Immature natural killer cell (primary cell): Measurements from ENCODE around the gene TBC1D22A. TPM values are rescaled to one million over a fixed set of nuclear protein-coding genes. Genes with fewer than 3 reads are reported as not detected.
A peak's percentile ranks its signal among the peaks of the same experiment; 100 is the strongest.

Experiments
- DNase-seq, 3 donors: peaks; one replicate each; pipeline ENCODE4 v3.0.0; 2022; ENCODE audit warnings: mixed read lengths in 1 of 3
- H3K27ac Mint-ChIP-seq, 6 donors: one replicate each; pipeline ENCODE4 v1.8.0; 2020; ENCODE audit warnings: mixed read lengths in 6 of 6, mild to moderate bottlenecking in 5 of 6, inconsistent platforms in 4 of 6, moderate library complexity in 3 of 6
- H3K27me3 Mint-ChIP-seq, 3 donors: one replicate each; pipeline ENCODE4 v1.8.0; 2020 to 2021; ENCODE audit warnings: low read depth in 3 of 3, mild to moderate bottlenecking in 3 of 3, mixed read lengths in 3 of 3, moderate library complexity in 3 of 3, inconsistent platforms in 1 of 3
- H3K36me3 Mint-ChIP-seq, 3 donors: one replicate each; pipeline ENCODE4 v1.8.0; 2020; ENCODE audit warnings: mixed read lengths in 3 of 3, inconsistent platforms in 2 of 3, mild to moderate bottlenecking in 2 of 3
- H3K4me1 Mint-ChIP-seq, 2 donors: one replicate each; pipeline ENCODE4 v1.8.0; 2020; ENCODE audit warnings: inconsistent platforms in 2 of 2, mild to moderate bottlenecking in 2 of 2, mixed read lengths in 2 of 2, moderate library complexity in 1 of 2
- H3K4me3 Mint-ChIP-seq, 5 donors: one replicate each; pipeline ENCODE4 v1.8.0; 2020; ENCODE audit warnings: mild to moderate bottlenecking in 5 of 5, mixed read lengths in 5 of 5, inconsistent platforms in 3 of 5, moderate library complexity in 3 of 5
- H3K9me3 Mint-ChIP-seq, 6 donors: one replicate each; pipeline ENCODE4 v1.8.0; 2020; ENCODE audit warnings: mild to moderate bottlenecking in 6 of 6, mixed read lengths in 6 of 6, inconsistent platforms in 4 of 6, moderate library complexity in 3 of 6
- polyA plus RNA-seq, 3 donors: library from polyadenylated mRNA; unstranded; fragments of 300-500 nt; fragmentation: Illumina TruSeq; gene quantifications; one replicate each; pipeline ENCODE4 v1.2.3, GENCODE V29; 2021

Gene TBC1D22A
- polyA plus RNA-seq, 3 donors from 2014 or later: 20.6 to 28.0 (median 24.0) TPM

DNA sequence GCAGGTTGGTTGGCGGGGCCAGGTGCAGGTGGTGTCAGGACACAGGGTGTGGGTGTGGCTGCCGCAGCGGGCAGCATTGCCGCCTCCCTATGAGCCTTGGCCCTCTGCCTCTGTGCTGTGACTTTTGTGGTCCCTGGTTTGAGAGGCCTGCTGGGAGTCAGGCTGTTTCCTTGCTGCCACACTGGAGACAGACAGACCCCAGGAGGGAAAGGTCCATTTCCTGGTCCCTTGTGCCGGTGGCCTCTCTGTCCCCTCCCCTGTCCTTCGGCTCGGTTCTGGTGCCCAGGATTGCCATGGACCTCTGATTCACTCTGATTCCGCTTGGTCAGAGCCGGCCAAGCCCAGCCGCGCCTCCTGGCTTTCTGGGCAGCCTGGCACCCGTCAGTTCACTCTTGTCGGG is 196.9 kb downstream of the TBC1D22A start:
- H3K4me3 Mint-ChIP-seq: no peak overlapping the region
- peaks cover 0 to 6% (median 3%) of the 10 kb centered on the region in 3 donors for H3K27me3 Mint-ChIP-seq
- DNase-seq: no peak
- no peaks in the 10 kb centered on the region for H3K9me3 Mint-ChIP-seq
- H3K36me3 Mint-ChIP-seq: peaks cover 0 to 2% (median 0%) of the 10 kb centered on the region in 3 donors
- H3K27ac Mint-ChIP-seq: no peak overlapping the region
- H3K4me1 Mint-ChIP-seq: peaks cover 30 to 48% of the 10 kb centered on the region in 2 donors

DNA sequence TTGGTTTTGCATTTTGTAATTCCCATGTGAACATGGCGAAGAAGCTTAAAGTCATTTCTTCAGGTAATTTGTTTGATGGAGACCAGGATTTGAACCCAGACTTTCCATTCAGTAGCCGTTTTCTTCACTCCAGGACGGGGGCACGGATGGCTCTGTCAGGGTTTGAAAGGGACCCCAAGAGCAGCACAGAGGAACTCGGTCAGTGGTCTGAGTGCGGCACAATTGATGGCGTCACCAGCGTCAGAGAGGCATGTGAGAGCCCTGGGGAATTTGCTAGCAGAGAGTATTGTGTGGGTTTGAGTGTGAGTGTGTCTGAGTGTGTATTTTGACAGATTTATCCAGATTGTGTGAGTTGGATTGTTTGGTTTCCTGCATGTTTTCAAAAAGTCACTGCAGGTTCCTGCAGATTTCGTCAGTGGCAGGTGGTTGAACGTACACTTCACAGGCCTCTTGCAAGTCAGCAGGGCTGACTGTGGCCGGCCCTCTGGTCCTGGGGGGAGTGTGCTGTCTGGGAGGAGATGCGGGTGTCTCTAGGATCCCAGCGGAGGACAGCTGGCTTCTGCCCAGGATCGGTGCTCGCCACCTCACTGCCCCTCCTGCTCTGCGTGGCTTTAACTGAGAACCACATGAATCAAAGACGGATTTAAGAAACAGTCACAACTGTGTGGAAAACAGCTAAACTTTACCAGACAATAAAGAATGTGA is 199.3 kb downstream of the TBC1D22A start:
- no peak for DNase-seq
- Mint-ChIP-seq H3K4me3 (no peak overlapping the region), H3K27me3 (peaks cover 0 to 3% (median 2%) of the 10 kb centered on the region in 3 donors)

DNA sequence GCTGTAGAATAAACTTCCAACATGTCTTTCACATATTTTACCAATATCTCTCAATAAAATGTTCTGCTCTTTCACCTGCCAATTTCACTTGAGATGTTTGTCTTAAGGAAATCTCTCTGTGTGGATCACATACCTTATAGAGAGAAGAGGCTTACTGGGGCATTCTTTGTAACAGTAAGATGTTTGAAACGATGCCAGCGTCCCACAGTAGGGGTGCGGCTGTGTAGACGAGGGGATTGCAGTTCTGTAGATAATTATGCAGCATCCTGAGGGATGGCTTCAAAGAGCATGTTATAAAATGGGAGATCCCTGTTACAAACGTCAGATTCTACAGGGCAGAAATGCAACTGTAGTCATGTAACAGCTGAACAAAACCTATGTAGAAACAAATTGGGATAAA is 200.0 kb downstream of the TBC1D22A start:
- no peaks in the 10 kb centered on the region for H3K9me3 Mint-ChIP-seq

More for the DNA sequence above, 199.3 kb downstream of the TBC1D22A start:
- Mint-ChIP-seq H3K9me3 (no peaks in the 10 kb centered on the region), H3K36me3 (peaks cover 0 to 2% (median 0%) of the 10 kb centered on the region in 3 donors), H3K27ac (peak overlapping the region in 1 of 6 donors; percentile 8), H3K4me1 (peaks cover 20 to 42% of the 10 kb centered on the region in 2 donors)

DNA sequence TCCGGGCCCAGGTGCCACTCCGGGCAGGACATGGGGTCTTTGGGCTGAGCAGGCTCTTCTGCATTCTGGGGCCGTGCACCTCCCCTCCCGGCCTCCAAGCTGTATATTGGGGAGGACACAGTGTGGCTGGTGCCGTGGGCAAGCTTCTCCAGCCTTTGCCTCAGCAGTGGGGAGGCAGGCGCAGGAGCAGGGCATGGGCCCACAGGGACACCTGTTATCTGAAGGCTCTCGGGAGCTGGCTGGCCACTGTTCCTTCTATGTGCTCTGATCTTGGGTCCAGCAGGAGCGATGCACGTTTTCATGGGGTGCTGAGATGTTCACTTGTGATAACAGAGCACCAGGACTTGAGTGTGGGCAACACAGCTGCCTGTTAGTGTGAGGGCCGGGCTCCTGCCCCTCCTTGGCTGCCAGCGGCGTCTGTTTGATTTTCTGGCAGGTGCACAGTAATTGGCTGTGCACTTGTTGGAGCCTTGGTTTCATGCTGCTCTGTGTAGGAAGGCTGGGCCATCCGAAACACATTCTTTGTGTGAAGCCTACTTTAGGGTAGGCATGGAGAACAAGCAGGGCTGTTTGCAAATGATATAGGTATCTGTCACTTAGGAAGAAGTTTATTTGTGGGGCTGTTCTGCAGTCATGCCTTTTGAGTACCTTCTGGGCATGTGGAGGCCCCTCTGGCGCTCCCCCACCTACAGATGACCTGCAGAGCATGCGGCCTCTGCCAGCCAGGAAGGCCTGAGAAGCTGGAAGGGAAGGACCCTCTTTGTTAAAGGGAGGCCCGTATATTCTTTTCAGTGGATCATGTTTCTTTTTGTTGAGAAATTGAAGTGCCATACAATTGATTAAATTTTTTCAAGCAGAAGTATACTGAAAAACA is 201.5 kb downstream of the TBC1D22A start:
- H3K4me3 Mint-ChIP-seq: no peak overlapping the region

More for the DNA sequence above, 200.0 kb downstream of the TBC1D22A start:
- Mint-ChIP-seq H3K36me3 (no peaks in the 10 kb centered on the region), H3K27ac (peak overlapping the region in 2 of 6 donors; percentile 0 to 58), H3K27me3 (peaks cover 0 to 3% (median 0%) of the 10 kb centered on the region in 3 donors), H3K4me1 (peaks cover 19 to 38% of the 10 kb centered on the region in 2 donors), H3K4me3 (no peak overlapping the region)
- DNase-seq: no peak

DNA sequence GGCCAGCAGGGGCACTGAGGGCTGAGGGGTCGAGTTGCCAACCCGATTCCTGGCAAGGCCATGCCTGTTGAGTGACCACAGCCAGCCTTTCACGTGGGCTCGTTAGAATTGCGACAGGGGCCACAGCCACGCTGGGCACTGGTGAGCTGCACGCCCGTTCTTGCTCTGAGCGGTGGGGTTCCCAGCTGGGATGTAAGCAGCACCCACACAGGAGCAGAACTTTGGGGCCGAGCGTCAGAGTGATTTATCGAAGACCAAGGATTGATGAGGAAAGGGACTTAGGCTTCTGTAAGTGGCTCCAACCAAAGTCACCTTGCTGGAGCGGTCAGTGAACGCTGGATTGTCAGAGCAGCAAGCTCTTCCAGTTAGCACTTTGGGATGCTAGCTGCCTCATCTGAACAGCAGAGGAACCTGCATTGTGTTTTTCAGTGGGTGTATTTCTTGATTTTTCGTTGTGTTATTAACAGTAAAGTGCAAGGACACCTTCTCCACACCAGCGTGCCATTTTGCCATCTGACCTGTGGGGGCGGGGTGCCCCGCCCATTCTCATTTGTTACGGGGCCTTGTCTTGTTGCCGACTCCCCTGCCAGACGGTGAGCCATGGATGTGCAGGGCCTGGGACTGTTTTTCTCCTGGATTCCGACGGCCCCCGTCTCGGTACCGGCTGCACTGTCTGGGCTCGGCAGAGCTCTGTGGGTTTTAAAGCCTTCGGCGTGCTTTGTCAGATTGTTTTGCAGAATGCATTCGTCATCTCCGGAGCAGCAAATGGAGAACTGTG is 202.5 kb downstream of the TBC1D22A start:
- Mint-ChIP-seq H3K4me1 (peaks cover 26 to 53% of the 10 kb centered on the region in 2 donors), H3K27me3 (no peaks in the 10 kb centered on the region), H3K9me3 (no peaks in the 10 kb centered on the region), H3K36me3 (no peaks in the 10 kb centered on the region), H3K4me3 (no peak overlapping the region), H3K27ac (no peak overlapping the region)
- no peak for DNase-seq

More for the DNA sequence above, 201.5 kb downstream of the TBC1D22A start:
- H3K27me3 Mint-ChIP-seq: no peaks in the 10 kb centered on the region
- no peak for DNase-seq
- H3K4me1 Mint-ChIP-seq: peaks cover 20 to 42% of the 10 kb centered on the region in 2 donors
- no peaks in the 10 kb centered on the region for H3K9me3 Mint-ChIP-seq
- H3K36me3 Mint-ChIP-seq: no peaks in the 10 kb centered on the region
- peak overlapping the region in 1 of 6 donors; percentile 7 for H3K27ac Mint-ChIP-seq

DNA sequence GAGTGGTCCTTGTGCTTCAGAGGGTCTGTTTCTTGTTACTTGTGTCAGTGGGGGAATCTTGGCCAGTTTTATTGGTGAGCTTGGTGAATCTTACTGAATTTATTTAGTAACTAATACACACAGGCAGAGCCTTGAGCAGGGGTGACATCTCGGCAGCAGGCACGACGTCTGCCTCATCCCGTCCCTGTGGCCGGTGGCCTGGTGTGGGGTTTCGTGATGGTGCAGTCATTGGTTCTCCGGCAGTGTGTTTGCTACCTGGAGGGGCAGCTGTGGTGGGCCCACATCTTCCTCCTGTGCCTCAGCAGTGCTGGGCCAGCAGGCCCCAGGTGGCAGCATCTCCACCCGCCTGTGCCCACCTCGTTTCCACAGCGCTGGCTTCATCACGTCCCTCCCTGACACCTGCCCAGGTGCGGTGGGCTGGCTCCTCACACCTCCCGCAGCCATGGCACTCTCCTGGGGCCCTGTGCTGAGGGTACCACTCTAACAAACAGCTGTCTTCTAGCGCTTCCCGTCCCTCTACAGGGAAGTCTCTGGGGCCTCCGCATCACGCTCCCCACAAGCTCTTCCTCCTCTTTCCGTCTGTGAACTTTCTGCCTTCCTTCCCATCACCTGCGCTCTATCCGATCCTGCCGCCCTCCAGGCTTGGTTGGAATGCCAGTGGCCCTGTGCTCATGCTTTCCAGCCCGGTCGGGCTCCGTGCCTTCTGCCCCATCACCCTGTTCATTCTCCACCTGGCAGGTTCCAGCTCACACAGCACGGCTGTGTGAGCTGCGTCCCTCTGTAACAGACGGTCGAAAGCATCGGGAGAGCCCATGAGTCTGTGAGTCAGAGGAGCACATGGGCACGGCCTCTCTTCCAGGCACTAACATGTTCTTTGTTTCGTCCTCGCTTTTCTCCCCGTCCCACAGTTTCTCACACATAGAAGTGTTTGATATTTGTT is 203.4 kb downstream of the TBC1D22A start:
- Mint-ChIP-seq H3K27ac (no peak overlapping the region), H3K27me3 (no peaks in the 10 kb centered on the region), H3K4me1 (peaks cover 34 to 62% of the 10 kb centered on the region in 2 donors), H3K9me3 (no peaks in the 10 kb centered on the region), H3K4me3 (no peak overlapping the region), H3K36me3 (peaks cover 0 to 3% (median 0%) of the 10 kb centered on the region in 3 donors)
- no peak for DNase-seq

DNA sequence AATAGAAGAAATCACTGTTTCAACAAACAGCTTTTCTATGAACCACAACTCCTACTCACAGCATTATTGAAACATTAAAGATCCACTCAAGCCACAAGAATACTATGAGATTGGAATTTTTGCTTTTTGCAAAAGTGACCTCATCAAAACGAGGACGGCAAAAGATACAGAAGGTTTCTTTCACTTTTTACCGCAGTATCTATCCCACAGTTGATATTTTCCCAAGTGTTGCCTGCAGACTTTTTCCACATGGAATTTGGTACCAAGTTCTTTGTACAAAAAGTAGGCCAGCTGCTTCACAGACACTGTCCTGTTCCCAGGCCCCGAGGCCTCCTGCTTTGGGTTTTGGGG is 204.0 kb downstream of the TBC1D22A start:
- no peak for DNase-seq
- H3K27me3 Mint-ChIP-seq: no peaks in the 10 kb centered on the region
- H3K4me1 Mint-ChIP-seq: peaks cover 33 to 59% of the 10 kb centered on the region in 2 donors
- H3K36me3 Mint-ChIP-seq: peaks cover 0 to 3% (median 0%) of the 10 kb centered on the region in 3 donors
- no peak overlapping the region for H3K27ac Mint-ChIP-seq
- no peaks in the 10 kb centered on the region for H3K9me3 Mint-ChIP-seq
- no peak overlapping the region for H3K4me3 Mint-ChIP-seq

DNA sequence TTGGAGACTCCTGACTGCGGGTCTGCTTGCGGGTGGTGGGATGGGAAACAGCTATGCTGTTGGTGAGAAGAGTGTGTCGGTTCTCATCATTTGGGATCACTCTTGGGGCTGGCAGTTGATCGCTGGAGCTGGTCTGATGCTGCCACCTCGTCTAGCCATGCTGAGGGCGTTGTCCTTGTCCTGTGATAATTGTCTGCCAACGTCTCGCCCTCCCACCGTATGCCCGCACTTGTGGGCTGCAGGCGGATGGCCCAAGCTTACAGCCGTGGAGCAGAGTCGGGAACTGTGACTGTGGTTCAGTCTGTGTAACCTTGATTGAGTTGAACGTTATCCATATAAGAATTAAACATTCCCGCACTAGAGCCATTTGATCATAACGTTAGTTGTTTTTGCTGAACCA is 204.4 kb downstream of the TBC1D22A start:
- Mint-ChIP-seq H3K36me3 (peaks cover 0 to 3% (median 0%) of the 10 kb centered on the region in 3 donors), H3K4me1 (peaks cover 31 to 56% of the 10 kb centered on the region in 2 donors), H3K4me3 (no peak overlapping the region), H3K27me3 (no peaks in the 10 kb centered on the region), H3K9me3 (no peaks in the 10 kb centered on the region), H3K27ac (no peak overlapping the region)
- no peak for DNase-seq

DNA sequence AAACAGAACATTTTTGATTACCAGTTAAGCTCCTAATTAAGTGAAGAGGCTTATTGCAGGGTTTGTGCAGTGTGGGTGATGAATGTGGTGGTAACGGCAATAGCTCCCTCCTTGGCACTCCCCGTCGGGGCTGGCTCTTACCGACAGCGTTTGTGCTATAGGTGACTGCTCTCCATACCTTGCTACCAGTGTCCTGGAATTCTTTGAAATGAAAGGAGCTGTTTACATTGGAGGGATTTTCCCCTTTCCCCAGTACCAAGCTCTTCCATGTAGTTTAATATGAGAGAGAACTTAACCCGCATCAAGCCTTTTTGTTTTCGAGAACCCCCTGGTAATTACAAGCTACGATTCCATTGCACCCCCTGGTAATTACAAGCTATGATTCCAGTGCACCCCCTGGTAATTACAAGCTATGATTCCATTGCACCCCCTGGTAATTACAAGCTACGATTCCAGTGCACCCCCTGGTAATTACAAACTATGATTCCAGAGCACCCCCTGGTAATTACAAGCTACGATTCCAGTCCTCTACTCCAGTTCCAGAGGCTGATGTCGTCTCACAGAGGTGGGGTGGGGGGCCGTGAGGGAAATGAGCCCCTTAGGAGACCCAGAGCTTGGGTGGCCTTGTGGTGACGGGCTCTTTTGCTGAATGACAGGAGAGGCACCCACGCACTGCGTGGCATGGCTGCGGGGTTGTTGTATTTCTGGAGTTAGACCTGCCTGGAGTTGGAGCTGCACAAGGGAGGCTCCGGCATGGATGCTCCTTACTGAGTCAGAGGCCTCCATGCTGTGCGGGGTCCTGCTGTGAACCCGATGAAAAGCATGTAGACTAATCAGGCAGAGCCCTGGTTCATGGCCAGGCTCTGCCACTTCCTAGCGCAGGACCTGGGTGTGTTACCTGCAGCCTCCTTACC is 205.3 kb downstream of the TBC1D22A start:
- Mint-ChIP-seq H3K36me3 (peaks cover 0 to 3% (median 0%) of the 10 kb centered on the region in 3 donors), H3K27ac (no peak overlapping the region), H3K9me3 (no peaks in the 10 kb centered on the region), H3K4me1 (peaks cover 27 to 47% of the 10 kb centered on the region in 2 donors), H3K27me3 (peaks cover 0 to 3% (median 0%) of the 10 kb centered on the region in 3 donors), H3K4me3 (no peak overlapping the region)
- DNase-seq: no peak

DNA sequence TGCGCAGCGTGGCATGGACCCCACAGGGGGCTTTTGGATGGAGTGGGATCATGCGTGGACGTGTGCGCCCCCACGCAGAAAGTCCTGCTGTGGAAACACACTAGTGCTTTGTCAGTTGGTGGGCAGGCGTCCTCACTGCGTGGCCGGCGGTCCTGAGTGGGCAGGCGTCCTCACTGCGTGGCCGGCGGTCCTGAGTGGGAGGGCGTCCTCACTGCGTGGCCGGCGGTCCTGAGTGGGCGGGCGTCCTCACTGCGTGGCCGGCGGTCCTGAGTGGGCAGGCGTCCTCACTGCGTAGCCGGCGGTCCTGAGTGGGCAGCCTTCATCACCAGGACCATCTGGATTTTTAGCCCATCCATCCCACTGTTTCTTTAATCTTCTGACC is 205.9 kb downstream of the TBC1D22A start:
- Mint-ChIP-seq H3K27ac (no peak overlapping the region), H3K27me3 (peaks cover 0 to 3% (median 0%) of the 10 kb centered on the region in 3 donors), H3K9me3 (no peaks in the 10 kb centered on the region), H3K36me3 (peaks cover 0 to 3% (median 0%) of the 10 kb centered on the region in 3 donors), H3K4me3 (no peak overlapping the region), H3K4me1 (peaks cover 27 to 47% of the 10 kb centered on the region in 2 donors)
- DNase-seq: no peak

DNA sequence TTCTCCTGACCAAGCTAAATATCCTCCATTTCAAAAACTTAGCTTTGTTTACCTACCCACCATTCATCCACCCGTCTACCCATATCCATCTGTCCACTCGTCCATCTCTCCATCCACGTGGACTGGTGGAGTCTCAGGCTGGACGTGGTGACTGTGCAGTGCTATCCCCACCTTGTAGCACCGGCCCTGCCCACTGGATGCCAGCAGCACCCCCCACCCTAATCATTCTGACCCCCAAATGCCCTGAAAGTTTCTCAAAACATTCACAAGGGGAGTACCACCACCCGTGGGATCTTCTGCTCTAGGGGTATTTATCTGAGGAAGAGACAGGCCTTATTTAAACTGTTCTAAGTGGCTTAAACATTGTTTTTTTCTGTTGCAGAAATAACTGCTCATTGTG is 206.4 kb downstream of the TBC1D22A start:
- H3K4me3 Mint-ChIP-seq: no peak overlapping the region

DNA sequence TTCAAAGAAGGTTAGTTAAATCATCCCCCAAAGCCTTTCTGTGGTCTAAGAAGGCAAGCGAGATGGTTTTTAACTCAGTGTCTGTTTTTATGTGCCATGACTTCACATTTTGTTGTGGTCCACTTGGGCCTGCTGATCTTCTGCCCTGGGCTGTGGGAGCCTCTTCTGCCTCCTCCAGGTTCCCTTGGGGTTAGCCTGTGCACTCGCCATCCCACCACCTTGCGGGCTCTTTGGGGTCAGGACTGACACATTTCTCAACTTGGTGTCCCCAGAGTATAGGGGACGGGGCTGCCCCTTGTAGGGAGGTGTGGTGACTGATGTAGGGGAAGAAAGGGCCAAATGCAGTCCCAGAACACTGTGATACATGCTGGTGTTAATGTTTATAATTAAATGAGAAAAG is 207.0 kb downstream of the TBC1D22A start:
- Mint-ChIP-seq H3K4me1 (peaks cover 27 to 37% of the 10 kb centered on the region in 2 donors), H3K27me3 (peaks cover 0 to 3% (median 0%) of the 10 kb centered on the region in 3 donors)
- DNase-seq: no peak

More for the DNA sequence above, 206.4 kb downstream of the TBC1D22A start:
- Mint-ChIP-seq H3K4me1 (peaks cover 27 to 44% of the 10 kb centered on the region in 2 donors), H3K27ac (peak overlapping the region in 2 of 6 donors; percentile 30 to 69), H3K9me3 (no peaks in the 10 kb centered on the region), H3K36me3 (peaks cover 0 to 3% (median 0%) of the 10 kb centered on the region in 3 donors), H3K27me3 (peaks cover 0 to 3% (median 0%) of the 10 kb centered on the region in 3 donors)
- no peak for DNase-seq

More for the DNA sequence above, 207.0 kb downstream of the TBC1D22A start:
- no peak overlapping the region for H3K4me3 Mint-ChIP-seq
- H3K9me3 Mint-ChIP-seq: no peaks in the 10 kb centered on the region
- H3K36me3 Mint-ChIP-seq: peaks cover 0 to 3% (median 0%) of the 10 kb centered on the region in 3 donors
- peak overlapping the region in 3 of 6 donors; percentile 68 to 69 (median 69) for H3K27ac Mint-ChIP-seq
